K562 (cell line): ENCODE data around the gene HBG1. TPM values are rescaled to one million over a fixed set of nuclear protein-coding genes. Genes with fewer than 3 reads are reported as not detected.

ENCODE experiments used
- BRD9 ChIP-seq: fragments of 450-650 bp; IDR thresholded peaks from 2 replicates; pipeline ENCODE4 v1.6.1; 2018; ENCODE audit warnings: low read depth; ENCODE audit not compliant: partially characterized antibody
- CBFA2T3 ChIP-seq: fragments of 450-650 bp; IDR thresholded peaks from 2 replicates; pipeline ENCODE4 v1.6.1; 2017
- CREBBP ChIP-seq: IDR thresholded peaks from one replicate; pipeline ENCODE4 v1.6.1; 2012; ENCODE audit warnings: low read depth, mild to moderate bottlenecking, control low read depth, inconsistent platforms, low read length
- FOXK1 ChIP-seq: sonication (generic); formaldehyde crosslinking; IDR thresholded peaks from 2 replicates; pipeline ENCODE4 v1.8.0; 2022; ENCODE audit warnings: missing genetic modification reagents, mild to moderate bottlenecking, borderline replicate concordance
- HDAC1 ChIP-seq, 2 experiments: fragments of 450-650 bp; IDR thresholded peaks; 2 replicates each; pipeline ENCODE4 v1.6.1; 2016 to 2017; ENCODE audit warnings: inconsistent platforms in 1 of 2, mild to moderate bottlenecking in 1 of 2, moderate library complexity in 1 of 2
- MCM3 ChIP-seq: fragments of 450-650 bp; IDR thresholded peaks from 2 replicates; pipeline ENCODE4 v1.6.1; 2016
- MITF ChIP-seq: IDR thresholded peaks from 2 replicates; pipeline ENCODE4 v1.6.1; 2014; ENCODE audit warnings: antibody characterized with exemption
- PTTG1 ChIP-seq: fragments of 450-650 bp; IDR thresholded peaks from 2 replicates; pipeline ENCODE4 v1.6.1; 2016; ENCODE audit warnings: low read depth, mild to moderate bottlenecking, missing genetic modification characterization, missing compliant biosample characterization
- RFX5 ChIP-seq: IDR thresholded peaks from 2 replicates; pipeline ENCODE4 v1.6.1; 2011; ENCODE audit warnings: low read depth, mild to moderate bottlenecking, improper control_type of control experiment, low read length
- SIRT6 ChIP-seq: IDR thresholded peaks from one replicate; pipeline ENCODE4 v1.6.1; 2012; ENCODE audit warnings: low read depth, mild to moderate bottlenecking, control low read depth, inconsistent platforms, low read length, moderate library complexity
- SIX5 ChIP-seq, 2 experiments: IDR thresholded peaks; 2 replicates each; pipeline ENCODE4 v1.6.1; 2011; ENCODE audit warnings: low read length in 2 of 2, borderline replicate concordance in 1 of 2, low read depth in 1 of 2, mild to moderate bottlenecking in 1 of 2, moderate library complexity in 1 of 2; ENCODE audit not compliant: insufficient read depth in 1 of 2
- THAP12 ChIP-seq: fragments of 250-450 bp; sonication (Bioruptor Pico); IDR thresholded peaks from 2 replicates; pipeline ENCODE4 v1.9.0; 2021; ENCODE audit warnings: mild to moderate bottlenecking, inconsistent platforms
- ZBTB8A ChIP-seq: fragments of 450-650 bp; IDR thresholded peaks from 2 replicates; pipeline ENCODE4 v1.6.1; 2018; ENCODE audit warnings: mild to moderate bottlenecking, moderate library complexity; ENCODE audit not compliant: partially characterized antibody
- ZKSCAN8 ChIP-seq: fragments of 200-800 bp; sonication (Bioruptor generic); IDR thresholded peaks from 2 replicates; pipeline ENCODE4 v1.6.1; 2016; ENCODE audit warnings: missing genetic modification characterization, missing compliant biosample characterization
- ZNF384 ChIP-seq: IDR thresholded peaks from 2 replicates; pipeline ENCODE4 v1.6.1; 2012; ENCODE audit warnings: low read depth, low read length, improper control_type of control experiment
- ZNF589 ChIP-seq: fragments of 200-800 bp; sonication (Bioruptor generic); IDR thresholded peaks from 2 replicates; pipeline ENCODE4 v1.6.1; 2016; ENCODE audit warnings: low read depth, missing genetic modification characterization, missing compliant biosample characterization
- polyA plus RNA-seq, 8 experiments: library from polyadenylated mRNA; depleted of rRNA in 4 of 8; stranded (reverse) in 5 of 8; unstranded in 3 of 8; fragments of >200 nt; fragmentation: Nextera tagmentation in 2 of 8; fragmentation: Illumina TruSeq in 1 of 8; extraction: Ambion mirVana in 2 of 8; extraction: Trizol in 1 of 8; gene quantifications; 2 replicates each; pipeline versions ENCODE4 v1.2.1 to v1.2.3, GENCODE V29; 2011 to 2014; ENCODE audit warnings: inconsistent platforms in 1 of 8, missing spikeins in 1 of 8
- total RNA-seq, 7 experiments: library from RNA; depleted of rRNA in 6 of 7; stranded (reverse); fragments of >200 nt in 6 of 7; fragmentation: Illumina TruSeq in 2 of 7; extraction: Trizol in 2 of 7; gene quantifications; 2 replicates each; pipeline versions ENCODE4 v1.2.1 to v1.2.3, GENCODE V29; 2011 to 2021; ENCODE audit warnings: low replicate concordance in 1 of 7
- TF ChIP-seq, protein P1 (sequence below): fragments of 450-650 bp; IDR thresholded peaks from 2 replicates; pipeline ENCODE4 v1.6.1; 2018; ENCODE audit not compliant: partially characterized antibody
- TF ChIP-seq, protein P2 (sequence below): fragments of 450-650 bp; IDR thresholded peaks from 2 replicates; pipeline ENCODE4 v1.6.1; 2014; ENCODE audit warnings: low read depth, mild to moderate bottlenecking, moderate library complexity, borderline replicate concordance

The HBG1 gene
- total and polyA plus RNA-seq, 9 of the 15 experiments (the other 6 are each of a cell fraction or from before 2014, with no cell fraction given), result 1,066 to 16,338 (median 4,898) TPM

- TF ChIP-seq SIRT6 (no peak), CBFA2T3 (no peak; the same call in 1 of the 2 replicates), MITF (no peak), FOXK1 (no peak), PTTG1 (no peak), CREBBP (no peak), ZNF384 (0 out of 2 replicates have a peak, but pooled peaks have one; percentile 35), RFX5 (no peak), ZBTB8A (no peak), MCM3 (no peak), HDAC1 (IDR thresholded peaks at IDR 0.05) (peak in 1 of 2 experiments; percentile 30; a peak in 1 of 4 replicates), BRD9 (no peak), THAP12 (no peak), SIX5 (IDR thresholded peaks at IDR 0.05; ENCODE audit: borderline replicate concordance in 1 of 2, insufficient read depth in 1 of 2, low read depth in 1 of 2, low read length in 2 of 2) (no peak), ZKSCAN8 (no peak), ZNF589 (CRISPR knock-in tag) (no peak)
- TF ChIP-seq, protein P1, sequence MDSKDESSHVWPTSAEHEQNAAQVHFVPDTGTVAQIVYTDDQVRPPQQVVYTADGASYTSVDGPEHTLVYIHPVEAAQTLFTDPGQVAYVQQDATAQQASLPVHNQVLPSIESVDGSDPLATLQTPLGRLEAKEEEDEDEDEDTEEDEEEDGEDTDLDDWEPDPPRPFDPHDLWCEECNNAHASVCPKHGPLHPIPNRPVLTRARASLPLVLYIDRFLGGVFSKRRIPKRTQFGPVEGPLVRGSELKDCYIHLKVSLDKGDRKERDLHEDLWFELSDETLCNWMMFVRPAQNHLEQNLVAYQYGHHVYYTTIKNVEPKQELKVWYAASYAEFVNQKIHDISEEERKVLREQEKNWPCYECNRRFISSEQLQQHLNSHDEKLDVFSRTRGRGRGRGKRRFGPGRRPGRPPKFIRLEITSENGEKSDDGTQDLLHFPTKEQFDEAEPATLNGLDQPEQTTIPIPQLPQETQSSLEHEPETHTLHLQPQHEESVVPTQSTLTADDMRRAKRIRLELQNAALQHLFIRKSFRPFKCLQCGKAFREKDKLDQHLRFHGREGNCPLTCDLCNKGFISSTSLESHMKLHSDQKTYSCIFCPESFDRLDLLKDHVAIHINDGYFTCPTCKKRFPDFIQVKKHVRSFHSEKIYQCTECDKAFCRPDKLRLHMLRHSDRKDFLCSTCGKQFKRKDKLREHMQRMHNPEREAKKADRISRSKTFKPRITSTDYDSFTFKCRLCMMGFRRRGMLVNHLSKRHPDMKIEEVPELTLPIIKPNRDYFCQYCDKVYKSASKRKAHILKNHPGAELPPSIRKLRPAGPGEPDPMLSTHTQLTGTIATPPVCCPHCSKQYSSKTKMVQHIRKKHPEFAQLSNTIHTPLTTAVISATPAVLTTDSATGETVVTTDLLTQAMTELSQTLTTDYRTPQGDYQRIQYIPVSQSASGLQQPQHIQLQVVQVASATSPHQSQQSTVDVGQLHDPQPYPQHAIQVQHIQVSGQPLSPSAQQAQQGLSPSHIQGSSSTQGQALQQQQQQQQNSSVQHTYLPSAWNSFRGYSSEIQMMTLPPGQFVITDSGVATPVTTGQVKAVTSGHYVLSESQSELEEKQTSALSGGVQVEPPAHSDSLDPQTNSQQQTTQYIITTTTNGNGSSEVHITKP, result no peak
- TF ChIP-seq, protein P2, sequence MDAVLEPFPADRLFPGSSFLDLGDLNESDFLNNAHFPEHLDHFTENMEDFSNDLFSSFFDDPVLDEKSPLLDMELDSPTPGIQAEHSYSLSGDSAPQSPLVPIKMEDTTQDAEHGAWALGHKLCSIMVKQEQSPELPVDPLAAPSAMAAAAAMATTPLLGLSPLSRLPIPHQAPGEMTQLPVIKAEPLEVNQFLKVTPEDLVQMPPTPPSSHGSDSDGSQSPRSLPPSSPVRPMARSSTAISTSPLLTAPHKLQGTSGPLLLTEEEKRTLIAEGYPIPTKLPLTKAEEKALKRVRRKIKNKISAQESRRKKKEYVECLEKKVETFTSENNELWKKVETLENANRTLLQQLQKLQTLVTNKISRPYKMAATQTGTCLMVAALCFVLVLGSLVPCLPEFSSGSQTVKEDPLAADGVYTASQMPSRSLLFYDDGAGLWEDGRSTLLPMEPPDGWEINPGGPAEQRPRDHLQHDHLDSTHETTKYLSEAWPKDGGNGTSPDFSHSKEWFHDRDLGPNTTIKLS, result no peak
Observed at GRCh38 chr11:5288906-5289550, 39.4 kb upstream of the HBG1 start (continued).
